Endothelial cell of umbilical vein (primary cell): Measurements from ENCODE around the gene GPATCH11.

Experiments used
- CTCF ChIP-seq, 2 donors: IDR thresholded peaks; 1 replicate in 1 of 2; 2 replicates in 1 of 2; pipeline ENCODE4 v1.5.1; 2011; ENCODE audit warnings: low read length in 2 of 2, mild to moderate bottlenecking in 2 of 2, moderate library complexity in 2 of 2, control low read depth in 1 of 2, inconsistent platforms in 1 of 2, low read depth in 1 of 2; ENCODE audit not compliant: insufficient read depth in 1 of 2; ENCODE audit errors: extremely low read depth in 1 of 2
- EZH2 ChIP-seq: IDR thresholded peaks from 2 replicates; pipeline ENCODE4 v1.6.1; 2012; ENCODE audit warnings: borderline replicate concordance, low read depth, mild to moderate bottlenecking, moderate library complexity, low read length, inconsistent platforms; ENCODE audit not compliant: severe bottlenecking
- FOS ChIP-seq: IDR thresholded peaks from 2 replicates; pipeline ENCODE4 v1.6.1; 2011; ENCODE audit warnings: mild to moderate bottlenecking, low read length, moderate library complexity, borderline replicate concordance; ENCODE audit not compliant: insufficient read depth
- MAX ChIP-seq: IDR thresholded peaks from 2 replicates; pipeline ENCODE4 v1.6.1; 2011; ENCODE audit not compliant: insufficient read depth, insufficient read length
- MYC ChIP-seq: IDR thresholded peaks from one replicate; pipeline ENCODE4 v1.6.1; 2011; ENCODE audit warnings: mild to moderate bottlenecking, low read depth, low read length
- POLR2A ChIP-seq: IDR thresholded peaks from 2 replicates; pipeline ENCODE4 v1.6.1; 2012; ENCODE audit warnings: low read depth, mild to moderate bottlenecking, control low read depth, low read length
- POLR2AphosphoS5 ChIP-seq: IDR thresholded peaks from 2 replicates; pipeline ENCODE4 v1.6.1; 2012; ENCODE audit warnings: low read depth, mild to moderate bottlenecking, control low read depth, low read length, moderate library complexity; ENCODE audit not compliant: insufficient read depth

- no peak for TF ChIP-seq CTCF (IDR thresholded peaks at IDR 0.05; ENCODE audit: extremely low read depth in 1 of 2, insufficient read depth in 1 of 2, low read depth in 1 of 2, low read length in 2 of 2)
- no peak for TF ChIP-seq POLR2A
- no peak for TF ChIP-seq EZH2
- no peak for TF ChIP-seq POLR2AphosphoS5
- no peak for TF ChIP-seq FOS
- no peak for TF ChIP-seq MYC
- no peak for TF ChIP-seq MAX
Observed at GRCh38 chr2:37132914-37133313, 48.6 kb downstream of the GPATCH11 start.
